NCI-H345 (cell line): ENCODE data around the gene IGSF9.

Experiments used
- DNase-seq: peaks from one replicate; lab custom pipeline; 2025; lab: John Stamatoyannopoulos, UW

The IGSF9 gene

GRCh38 chr1:159932296-159933285 lies 12.8 kb downstream of the IGSF9 start:
- DNase-seq: peak; percentile 1

- DNase-seq: no peak
These were observed 13.6 kb downstream of the IGSF9 start for GRCh38 chr1:159931795-159932173.

- no peak for DNase-seq
These were observed 14.2 kb downstream of the IGSF9 start for GRCh38 chr1:159931101-159931794.

DNA sequence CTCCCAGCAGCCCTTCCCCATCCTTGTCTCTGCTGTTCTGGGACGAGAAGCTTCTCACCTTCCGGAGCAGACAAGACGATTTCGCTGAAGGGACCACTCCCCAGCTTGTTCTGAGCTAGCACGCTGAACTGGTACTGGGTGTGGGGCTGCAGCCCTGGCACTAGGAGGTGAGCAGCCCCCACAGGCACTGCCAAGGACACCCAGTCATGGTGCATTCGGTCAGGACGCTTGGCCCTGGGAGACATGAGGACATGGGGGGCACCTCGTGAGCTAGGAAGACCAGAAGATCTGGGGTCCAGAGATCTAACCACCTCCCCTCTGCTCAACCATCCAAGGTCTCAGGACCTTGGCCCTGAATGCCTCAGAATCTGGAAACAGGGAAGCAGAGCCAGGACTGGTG lies 14.8 kb downstream of the IGSF9 start:
- no peak for DNase-seq

- no peak for DNase-seq
These were observed 15.2 kb downstream of the IGSF9 start for GRCh38 chr1:159930216-159930615.

DNA sequence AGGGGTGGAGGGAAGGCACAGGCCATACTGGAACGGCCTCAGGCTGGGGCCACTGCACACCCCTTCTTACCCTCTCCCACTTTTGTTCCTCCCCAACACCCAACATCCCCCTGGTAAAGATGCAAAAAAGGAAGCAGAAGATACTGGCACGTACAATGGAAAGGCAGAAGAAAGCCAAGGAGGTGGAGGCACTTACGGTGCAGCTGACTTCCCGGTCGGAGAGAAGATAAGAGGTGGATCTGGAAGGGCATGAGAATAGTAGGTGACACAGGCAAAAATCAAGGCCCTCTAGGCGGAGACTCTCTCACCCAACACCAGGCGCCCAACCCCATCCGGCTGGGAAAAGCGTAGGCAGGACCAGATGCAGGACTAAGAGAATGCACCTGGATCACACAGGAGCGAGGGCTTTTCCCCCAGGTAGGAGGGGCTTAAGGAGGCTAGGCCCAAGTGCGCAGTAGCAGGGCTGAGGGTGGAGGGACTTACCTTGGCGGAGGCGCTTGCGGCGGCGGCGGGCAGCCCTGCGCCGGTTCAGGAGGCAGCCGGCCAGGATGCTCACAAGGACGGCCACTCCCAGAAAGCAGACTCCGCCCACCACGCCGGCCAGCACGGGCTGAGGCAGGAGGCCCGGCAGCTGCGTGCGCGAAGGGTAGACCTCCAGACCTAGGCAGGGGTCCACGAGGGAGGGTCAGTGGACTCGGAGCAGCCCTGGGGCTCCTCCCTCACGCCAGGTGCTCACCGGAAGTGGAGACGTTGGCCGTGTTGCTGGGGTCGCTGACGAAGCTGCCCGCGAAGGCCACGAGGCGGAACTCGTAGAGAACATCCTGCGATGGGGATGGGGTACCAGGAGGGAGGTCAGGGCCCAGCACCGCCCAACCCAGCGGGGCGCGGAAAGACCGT lies 16.0 kb downstream of the IGSF9 start:
- DNase-seq: no peak

GRCh38 chr1:159928491-159929050 lies 16.8 kb downstream of the IGSF9 start:
- no peak for DNase-seq

GRCh38 chr1:159927849-159928431 lies 17.5 kb downstream of the IGSF9 start:
- DNase-seq: no peak

- no peak for DNase-seq
These were observed 18.1 kb downstream of the IGSF9 start for GRCh38 chr1:159927211-159927848.

- no peak for DNase-seq
These were observed 19.7 kb downstream of the IGSF9 start for GRCh38 chr1:159925719-159926078.

DNA sequence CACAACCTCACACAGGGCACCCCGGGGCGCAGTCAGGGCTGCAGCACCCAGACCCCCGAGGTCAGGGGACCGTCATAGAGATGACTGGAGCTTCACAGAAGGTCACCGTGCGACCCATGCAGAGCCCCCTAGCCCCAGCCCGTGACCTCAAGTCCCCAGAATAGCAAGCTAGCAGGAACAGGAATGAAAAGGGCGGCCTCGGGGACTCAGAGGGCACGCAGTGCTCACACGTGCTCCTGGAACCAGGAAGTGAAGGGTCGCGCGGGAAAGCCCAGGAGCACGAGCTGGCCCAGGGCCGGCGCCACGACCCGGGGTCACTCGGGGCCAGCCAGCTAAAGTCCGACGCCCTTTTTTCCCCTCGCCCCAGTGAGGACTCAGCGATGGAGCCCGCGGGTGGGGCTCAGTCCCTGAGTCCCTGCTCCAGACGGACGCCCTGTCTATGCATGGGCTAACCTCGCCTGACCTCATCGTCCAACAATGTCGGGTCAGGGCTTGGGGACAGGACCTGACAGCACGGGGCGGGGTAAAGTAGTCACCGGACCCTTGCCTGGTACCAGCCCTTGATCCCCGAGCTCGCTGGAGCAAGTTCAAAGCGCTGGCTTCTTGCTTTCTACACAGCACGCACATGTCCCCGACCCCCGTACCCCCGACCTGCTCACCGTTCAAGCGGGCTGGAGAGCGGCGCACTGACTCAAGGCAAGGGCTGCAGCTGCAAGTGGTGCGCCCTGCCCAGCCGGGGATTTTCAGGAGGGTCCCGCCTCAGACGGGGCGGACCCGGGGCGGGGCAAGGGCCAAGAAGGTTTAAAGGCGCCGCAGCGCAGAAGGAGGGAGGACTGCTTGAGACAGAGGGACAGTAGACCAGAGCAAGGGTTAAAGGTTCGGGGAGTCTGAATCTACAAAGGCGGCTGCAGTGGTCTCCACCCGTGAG lies 20.4 kb downstream of the IGSF9 start, which contains the start of gene TAGLN2:
Gene TAGLN2, minus strand, starts transcription at position 717 of the 928 bp plus-strand sequence. CDS start 4,998 bp downstream, outside the sequence.
- DNase-seq: no peak

DNA sequence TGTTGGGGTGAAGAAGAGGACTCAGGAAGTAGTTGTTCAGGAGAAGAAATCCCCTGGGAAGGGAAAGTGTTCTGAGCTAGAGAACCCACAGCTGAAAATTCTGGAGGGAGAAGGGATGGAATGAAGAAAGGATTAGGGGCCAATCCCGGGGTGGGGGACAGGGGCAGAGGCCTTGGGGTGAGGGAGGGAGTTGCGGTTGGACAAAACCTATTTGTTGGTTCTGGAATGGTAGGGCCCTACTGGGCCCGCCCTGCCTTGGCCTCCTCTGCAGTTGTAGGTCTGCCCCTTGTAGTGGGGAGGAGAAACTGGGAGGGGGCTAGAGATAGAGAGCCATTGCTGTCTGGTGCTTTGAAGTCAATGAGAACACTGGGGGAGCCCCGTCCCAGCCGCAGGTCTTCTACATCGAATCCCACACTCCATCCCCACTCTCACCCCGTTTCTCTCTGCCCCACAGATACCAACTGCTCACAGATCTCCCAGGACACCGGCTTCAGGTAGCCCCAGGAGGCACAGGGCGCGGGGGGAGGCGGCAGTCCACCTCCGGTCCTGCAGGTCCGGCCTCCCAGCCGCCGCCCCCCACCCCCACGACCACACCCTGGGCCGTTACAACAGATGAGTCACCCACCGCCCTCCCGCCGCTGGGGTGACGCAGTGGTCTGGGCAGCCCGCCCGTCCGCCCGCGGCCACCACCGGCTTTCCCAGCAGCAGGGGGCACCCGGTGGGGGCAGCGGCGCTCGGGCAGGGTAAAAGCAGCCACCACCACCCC lies 21.2 kb downstream of the IGSF9 start:
- DNase-seq: no peak

DNA sequence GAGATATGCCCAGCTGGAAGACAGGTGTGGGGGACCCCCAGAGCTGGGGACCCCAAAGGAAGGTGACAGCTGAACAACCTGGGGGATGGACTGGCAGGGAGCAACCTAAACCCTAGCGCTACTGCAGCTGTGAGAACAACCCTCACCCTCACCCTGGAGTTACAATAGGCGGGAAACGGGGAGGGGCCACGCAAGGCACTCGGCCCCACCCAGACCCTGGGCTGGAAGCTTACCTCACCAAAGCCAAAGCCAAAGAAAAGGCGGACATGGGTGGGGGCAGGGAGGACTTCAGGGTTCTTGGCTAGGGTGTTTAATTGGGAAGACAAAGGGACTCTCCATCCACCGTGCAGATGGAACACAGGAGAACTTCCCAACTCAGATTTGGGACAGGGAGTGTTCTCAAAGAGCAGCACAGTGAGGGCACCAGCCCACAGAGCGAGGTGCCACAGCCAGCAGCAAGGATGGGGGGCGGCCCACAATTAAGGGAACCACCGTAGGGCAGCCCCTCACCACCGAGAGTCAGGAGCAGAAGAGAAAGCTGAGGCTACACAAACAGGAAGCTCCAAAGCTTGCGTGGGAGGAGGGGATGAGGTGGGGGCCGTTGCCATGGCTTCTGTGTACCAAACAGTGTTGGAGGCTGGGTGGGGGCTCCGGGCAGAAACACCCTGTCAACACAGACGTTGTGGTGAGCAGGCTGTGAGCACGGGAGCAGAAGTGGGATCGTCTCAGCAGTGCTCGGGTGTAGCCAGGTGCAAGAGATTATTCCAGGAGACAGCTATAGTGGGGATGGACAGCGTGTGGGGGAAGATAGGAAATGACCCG lies 22.0 kb downstream of the IGSF9 start:
- peak; percentile 51 for DNase-seq

DNA sequence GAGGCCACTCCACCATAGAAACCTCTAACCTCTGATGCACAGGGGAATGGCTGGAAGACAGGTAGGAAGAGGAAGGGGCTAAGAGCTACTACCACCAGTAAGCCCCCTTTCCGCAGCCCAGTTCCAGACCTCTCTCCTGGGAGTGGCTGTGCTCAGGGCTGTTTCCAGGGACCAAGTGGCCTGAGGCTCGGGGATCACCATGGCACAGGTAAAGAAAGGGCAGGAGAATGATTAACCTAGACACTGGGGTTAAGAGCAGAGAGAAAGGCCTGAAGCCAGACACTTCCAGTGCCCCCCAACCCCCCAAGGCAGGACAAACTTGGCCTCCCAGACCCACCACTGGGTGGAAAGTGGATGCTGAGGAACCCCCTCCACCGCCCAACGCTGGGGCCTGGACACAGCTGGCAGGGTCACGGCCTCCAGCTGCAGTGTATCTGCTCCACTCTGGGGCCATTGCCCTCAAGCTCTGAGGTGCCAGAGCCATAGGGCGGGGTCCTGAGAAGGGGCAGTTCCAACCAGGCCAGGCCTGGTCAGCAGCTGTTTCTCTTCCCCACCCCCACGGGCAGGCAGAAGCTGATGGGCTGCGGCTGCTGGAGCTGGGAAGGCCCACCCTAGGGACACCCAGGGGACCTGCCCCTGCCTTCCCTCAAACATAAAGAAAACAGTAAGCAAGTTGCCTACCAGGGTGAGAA lies 22.8 kb downstream of the IGSF9 start:
- DNase-seq: no peak

DNA sequence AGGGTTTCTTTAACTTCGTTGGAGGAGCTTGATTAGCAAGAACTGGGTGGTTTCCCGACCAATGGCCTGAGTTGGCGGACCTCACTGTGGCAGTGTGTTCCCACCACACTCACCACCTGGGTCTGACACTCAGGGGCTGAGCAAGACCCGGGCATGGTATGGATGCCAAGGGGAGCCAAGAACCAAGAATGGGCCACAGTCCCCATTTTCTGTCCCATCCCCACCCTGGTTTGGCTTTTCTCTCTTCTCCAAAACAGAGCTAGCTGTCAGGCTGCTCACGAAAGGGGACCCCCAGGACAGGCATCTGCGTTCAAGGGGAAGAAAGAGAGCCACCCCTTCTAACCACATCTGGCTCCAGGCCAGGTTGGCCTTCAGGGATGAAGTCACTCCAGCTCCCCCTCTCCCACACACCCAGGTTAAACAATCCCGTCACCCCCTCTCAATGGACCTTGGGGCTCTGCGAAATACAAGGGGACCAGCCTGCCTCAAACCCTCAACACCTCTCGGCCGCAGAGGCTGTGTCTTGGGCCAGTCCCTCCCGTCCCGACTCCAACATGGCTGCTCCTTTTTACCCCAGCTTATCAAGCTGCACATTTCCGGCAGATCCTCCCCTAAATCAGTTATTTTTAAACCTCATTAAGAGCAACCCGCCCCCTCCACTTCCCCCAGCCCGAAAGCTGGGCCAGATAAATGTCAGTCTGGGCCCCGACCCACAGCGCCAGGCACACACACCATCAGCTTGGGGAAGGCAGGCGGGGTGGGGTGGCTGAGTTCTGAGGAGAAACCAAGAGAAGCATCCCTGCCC lies 23.5 kb downstream of the IGSF9 start:
- no peak for DNase-seq

GRCh38 chr1:159921251-159921650 lies 24.2 kb downstream of the IGSF9 start:
- no peak for DNase-seq

DNA sequence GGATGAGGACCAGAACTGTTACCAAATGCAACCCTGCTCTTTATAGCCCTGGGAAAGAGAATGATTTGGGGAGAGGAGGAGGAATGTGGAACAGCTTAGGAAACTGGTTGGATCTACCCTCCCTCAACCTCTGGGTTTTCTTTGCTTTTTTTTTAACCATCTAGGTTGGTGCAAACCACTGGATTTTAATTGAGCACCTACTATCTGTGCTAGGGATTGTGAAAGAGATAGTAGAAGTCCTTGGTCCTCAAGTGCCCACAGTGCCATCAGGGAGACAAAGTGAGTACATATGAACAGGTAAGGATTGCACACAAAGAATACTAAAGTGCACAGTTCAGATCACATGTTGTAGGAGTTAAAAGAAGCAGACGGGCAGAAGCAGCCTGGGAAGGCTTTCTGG lies 24.8 kb downstream of the IGSF9 start:
- DNase-seq: no peak
